Measurements from ENCODE around the gene MYH10.

Gene MYH10

GRCh38 chr17:8469964-8470363 lies 160.6 kb downstream of the MYH10 start:
- DNase-seq, result no peak

DNA sequence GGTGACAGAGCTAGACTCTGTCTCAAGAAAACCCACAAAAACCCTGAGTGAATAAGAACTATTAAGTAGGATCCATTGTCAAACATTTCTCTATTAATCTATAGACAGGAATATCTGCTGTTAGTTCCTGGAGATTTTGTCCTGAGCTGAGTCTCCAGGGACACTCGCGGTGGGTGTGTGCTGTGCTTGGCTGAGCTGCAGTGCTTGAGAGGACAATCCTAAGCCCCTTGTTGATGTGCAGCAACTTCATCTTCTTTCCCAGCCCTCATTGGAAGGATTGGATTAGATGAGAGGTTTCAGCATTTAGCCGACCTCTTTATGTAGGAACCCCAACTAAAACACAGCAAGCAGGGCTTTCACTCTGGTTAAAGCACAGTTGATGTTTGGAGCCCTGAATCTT lies 161.5 kb downstream of the MYH10 start:
- DNase-seq, result no peak

DNA sequence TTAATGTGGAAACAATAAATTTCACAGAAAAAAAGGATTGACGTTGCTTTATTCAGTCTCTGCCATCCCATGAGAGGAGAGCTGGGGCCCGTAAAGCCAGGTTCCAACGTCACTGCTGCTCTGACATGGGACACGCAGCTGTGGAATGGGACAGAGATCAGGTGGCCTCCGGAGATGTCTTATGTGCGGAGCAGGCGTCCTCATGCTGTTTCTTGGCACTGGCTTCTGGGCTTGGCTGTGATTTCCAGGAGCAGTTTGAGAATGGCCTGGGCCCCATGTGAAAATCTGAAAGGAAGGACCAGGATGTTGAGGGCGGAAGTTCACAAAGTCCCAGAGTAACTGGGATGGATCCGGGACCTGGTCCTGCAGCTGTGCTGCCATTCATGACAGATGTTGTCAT lies 162.4 kb downstream of the MYH10 start:
- no peak for DNase-seq

DNA sequence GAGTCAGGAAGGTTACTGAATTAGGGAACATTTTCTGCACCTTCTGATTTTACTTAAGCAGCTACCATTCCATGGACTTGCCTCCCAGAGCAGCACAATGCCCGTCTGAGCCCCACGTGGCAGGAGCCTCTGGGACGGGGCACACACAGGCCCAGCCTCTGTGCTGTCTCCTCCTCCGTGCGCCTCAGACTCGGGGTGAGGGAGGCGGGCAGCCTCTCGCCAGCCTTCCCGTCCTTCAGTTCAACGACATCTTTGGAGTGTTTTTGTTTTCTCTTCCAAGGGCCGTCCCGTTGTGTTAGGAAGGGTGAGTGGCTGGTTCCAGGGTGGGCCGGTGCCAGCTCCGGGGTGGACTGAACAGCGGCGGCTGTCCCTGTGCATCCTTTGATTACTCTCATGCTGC lies 163.0 kb downstream of the MYH10 start:
- DNase-seq, result no peak

DNA sequence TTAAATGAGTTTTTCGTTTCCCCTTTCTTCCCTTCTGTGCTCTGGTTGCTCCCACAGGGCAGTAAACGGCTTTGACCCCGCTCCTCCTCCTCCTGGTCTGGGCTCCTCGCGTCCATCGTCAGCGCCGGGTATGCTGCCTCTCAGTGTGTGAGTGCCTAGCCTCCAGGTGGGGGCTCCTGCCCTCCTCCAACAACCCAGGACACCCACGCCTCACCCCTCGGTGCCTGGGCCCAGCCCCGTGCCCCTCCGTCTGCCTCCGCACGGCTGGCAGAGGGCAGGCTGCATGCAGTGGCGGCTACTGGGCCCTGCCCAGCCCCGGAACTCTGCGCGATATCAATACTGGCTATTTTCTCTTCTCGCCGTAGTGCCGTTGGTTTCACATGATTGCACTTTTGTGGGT lies 163.7 kb downstream of the MYH10 start:
- DNase-seq, result no peak

DNA sequence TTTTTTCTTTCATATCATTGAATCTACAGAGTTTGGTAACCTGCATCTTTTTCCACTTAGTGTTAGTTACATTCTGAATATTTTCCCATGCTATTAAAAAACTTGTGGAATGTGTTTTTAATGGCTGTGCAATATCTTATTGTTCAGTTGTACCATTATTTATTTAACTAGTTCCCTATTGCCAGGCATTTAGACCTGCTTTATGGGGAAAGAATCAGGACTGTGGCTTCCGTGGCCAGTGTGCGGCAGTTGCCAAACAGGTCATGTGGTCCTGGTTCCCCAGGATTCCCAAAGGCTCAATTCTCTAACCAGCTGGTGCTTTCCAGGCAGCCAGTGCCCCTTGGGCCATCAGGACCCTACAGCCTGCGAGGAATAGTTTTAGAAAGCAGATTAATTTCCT lies 164.1 kb downstream of the MYH10 start:
- DNase-seq, result no peak

- DNase-seq, result no peak
Observed at GRCh38 chr17:8465759-8466158, 164.8 kb downstream of the MYH10 start.

DNA sequence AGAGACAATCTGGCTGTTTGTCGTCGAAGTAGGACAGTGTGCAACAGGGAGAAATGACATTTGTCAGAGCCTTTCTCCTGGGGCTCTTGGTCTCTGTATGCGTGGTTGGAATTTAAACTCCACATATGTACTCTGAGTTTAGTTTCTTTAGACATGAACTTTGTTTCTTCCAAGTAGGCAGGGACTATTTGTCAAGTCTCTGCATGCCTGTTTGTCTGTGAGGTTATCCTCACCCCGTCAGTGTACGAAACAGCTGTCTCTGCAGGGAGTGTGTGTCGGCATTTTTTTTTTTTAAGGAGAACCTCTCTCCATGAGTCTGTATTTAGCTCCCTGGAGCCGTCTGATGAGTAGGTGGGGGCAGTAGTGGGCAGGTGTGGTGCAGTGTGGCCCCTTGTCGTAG lies 165.2 kb downstream of the MYH10 start:
- DNase-seq, result no peak

GRCh38 chr17:8464941-8465340 lies 165.6 kb downstream of the MYH10 start:
- DNase-seq, result no peak

GRCh38 chr17:8463099-8463498 lies 167.4 kb downstream of the MYH10 start:
- DNase-seq, result no peak

- DNase-seq, result no peak
Observed at GRCh38 chr17:8462564-8462963, 168.0 kb downstream of the MYH10 start.

- no peak for DNase-seq
Observed at GRCh38 chr17:8459831-8460230, 170.7 kb downstream of the MYH10 start.

DNA sequence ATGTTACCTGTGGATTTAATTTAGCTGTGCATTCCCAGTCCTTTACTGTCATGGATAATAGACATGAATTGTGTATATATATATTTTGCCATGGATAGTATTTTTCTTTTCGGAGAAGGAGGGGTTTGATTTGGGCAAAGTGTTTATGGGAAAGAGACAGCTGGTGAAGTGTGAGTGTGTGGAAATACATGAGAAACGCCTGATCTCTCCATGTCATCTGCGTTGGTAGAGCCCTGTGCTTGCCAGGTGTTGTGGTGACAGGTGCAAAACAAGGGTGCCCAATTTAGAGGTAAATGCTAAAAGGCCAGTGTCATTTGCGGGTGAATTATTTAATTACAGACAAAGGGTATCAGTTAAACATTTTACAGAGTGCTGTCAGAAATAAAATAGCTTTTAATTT lies 171.4 kb downstream of the MYH10 start:
- DNase-seq, result no peak

GRCh38 chr17:8458128-8458527 lies 172.4 kb downstream of the MYH10 start:
- DNase-seq, result no peak

- DNase-seq, result no peak
Observed at GRCh38 chr17:8455665-8456209, 174.8 kb downstream of the MYH10 start.

DNA sequence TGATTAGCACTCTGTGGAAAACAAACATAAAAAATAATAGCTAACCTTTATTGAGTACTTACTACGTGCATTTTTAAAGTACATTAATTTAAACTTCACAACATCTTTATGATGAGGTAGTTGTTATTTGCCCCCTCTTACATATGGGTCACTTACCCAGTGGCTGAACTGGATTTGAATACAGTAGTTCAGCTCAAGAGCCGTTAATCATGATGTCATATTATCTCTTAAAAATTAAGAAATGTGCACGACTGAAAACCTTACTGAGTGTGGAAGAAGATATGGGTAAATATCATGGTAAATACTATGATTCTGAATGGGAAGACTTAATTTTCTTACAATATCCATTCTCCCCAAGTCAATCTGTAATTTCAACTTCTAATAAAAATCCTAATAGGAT lies 177.2 kb downstream of the MYH10 start:
- DNase-seq, result no peak

DNA sequence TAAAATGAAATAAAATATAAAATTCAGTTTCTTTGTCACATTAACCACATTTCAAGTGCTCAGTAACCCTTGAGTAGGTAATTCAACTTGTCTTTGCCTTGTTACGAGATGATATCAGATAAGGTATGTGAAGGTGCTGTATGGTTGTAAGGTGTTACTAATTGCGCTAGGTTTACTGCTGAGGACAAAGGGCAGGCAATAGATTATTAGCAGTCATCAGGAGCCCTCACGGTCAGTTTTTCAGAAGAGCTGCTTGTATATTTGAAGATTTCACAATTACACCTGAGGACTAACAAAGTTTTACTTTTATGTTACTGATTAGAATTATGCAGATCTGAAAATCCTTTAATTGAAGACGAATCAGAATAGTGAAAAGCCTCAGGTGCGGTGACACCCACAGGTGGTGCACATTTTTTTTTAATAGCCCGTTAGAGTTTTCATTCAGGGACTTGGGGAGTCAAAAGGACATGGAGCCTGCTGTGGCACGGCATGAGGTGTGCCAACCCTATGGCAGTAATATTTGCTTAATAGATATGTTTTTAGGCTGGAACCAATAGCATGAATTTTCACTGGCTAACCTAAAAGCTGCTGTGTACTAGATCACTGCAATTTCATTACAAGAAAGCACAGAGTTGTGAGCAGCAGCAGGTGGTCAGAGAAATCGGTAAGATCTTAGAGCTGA lies 178.5 kb downstream of the MYH10 start:
- DNase-seq, result no peak

DNA sequence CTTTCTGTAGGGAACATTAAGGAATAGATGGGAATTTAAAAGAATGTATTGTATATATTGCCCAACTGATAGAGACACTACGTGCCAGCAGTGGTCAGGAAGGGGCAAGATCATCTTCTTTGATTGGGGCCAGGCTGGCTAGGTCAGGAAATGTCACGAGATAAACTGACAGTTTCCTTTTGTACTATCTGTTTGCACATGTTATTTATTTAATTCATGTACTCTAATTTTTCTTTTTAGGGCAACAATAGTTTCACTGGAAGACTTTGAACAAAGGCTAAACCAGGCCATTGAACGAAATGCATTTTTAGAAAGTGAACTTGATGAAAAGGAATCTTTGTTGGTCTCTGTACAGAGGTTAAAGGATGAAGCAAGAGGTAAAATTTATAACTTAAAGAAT lies 182.2 kb downstream of the MYH10 start:
- no peak for DNase-seq

DNA sequence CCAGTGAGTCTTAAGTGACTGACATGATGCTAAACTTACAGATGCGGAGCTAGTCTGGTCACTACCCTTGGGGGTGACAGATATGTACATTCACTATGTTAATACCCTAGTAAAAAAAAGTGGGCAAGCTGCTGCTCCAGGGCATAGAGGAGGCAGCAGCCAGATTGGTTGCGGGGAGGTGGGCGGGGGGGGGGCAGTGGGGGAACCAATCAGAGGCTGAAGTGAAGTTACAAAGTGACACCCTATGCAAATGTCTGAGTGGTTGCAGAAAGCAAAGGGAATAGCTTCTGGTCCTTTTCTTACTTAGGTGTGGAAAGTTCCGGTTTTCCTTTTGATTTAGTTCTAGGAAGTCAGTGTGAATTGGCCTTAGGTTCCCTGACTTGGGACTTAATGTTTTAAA lies 182.7 kb downstream of the MYH10 start:
- no peak for DNase-seq

- no peak for DNase-seq
Observed at GRCh38 chr17:8445536-8445935, 185.0 kb downstream of the MYH10 start.

DNA sequence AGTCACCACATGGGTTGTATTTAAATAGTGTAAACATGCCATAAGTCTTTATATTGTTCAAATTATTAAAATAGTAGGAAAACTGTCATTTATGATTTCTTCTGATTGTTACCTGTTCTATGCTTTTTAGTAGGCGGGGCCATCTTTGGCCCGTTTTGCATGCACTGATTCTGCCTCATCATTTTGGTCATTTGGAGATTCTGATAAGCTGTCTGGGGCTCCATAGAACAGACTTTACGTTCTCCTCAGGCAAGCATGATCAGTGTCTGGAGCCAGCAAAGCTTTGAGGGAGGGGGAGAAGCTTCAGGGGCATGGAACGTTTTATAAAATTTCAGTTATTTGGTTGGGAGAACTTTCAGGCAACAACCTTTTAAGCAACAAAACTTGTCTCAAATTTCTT lies 186.0 kb downstream of the MYH10 start:
- no peak for DNase-seq

GRCh38 chr17:8443756-8444155 lies 186.8 kb downstream of the MYH10 start:
- no peak for DNase-seq

GRCh38 chr17:8442310-8442709 lies 188.2 kb downstream of the MYH10 start:
- DNase-seq, result no peak

DNA sequence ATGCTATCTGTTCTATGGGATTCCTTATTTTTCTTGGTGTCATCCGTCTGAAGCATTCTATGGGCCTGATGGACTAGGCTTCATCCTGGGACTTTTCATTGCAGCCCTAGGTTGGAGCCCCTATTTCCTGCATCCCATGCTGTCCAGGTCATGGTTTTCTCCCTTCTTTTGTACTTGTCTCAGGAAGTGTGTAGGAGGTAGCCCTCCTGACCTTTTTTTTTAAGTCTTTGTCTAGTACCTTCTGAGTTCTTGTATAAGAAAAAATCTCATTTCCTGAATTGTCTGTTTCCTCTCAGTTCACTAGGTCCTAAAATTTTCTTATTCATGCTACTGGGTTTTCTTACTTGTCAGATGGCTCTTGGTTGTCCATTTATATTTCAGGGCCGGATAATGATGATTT lies 188.8 kb downstream of the MYH10 start:
- no peak for DNase-seq

DNA sequence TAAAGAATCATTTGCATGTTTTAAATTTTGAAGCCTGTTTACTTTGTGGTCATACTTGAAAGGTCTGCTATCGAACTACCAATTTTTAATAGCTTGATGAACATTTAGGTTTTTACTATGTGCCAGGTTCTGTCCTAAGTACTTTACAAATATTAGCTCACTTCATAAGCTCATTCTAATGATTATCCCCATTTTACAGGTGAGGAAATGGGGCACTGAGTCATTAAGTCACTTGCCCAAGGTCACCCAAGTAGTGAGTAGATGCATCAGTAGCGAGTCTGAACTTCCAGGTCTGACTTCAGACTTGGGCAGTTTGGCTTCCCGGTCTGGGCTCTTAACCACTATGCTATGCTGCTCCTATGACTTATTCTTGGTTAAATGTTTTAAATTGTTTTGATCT lies 190.8 kb downstream of the MYH10 start:
- no peak for DNase-seq

Data from activated CD4-positive, alpha-beta T cell treated with anti-CD3 and anti-CD28 coated beads, Interleukin-2, amount 50 U/mL, for 1 hour (primary cell).